ENCODE data around the gene SEMA3C.

- no peak for TF ChIP-seq CTCF (conservative IDR thresholded peaks at IDR 0.05 in 1 of 2, IDR thresholded peaks at IDR 0.05 in 1 of 2; ENCODE audit: low read depth in 1 of 2, low read length in 2 of 2)
- TF ChIP-seq EZH2 (IDR thresholded peaks at IDR 0.05; ENCODE audit: low read length, missing control alignments): no peak
Observed at GRCh38 chr7:80781561-80781979, 137.3 kb downstream of the SEMA3C start.
